GM18951 (cell line): ENCODE measurements around the gene FAM72C.
"Not testable (repeated sequence)": the region's sequence is repeated elsewhere in the genome, so short reads cannot be mapped to it uniquely, and the experiment has no call there.

Experiments
- in situ Hi-C: fragments of 300-500 bp; cut with MboI; formaldehyde crosslinking; loops from one replicate; pipeline ENCODE4 v1.12.0; 2022; ENCODE audit warnings: low sequenced_read_pairs, mixed read lengths, inconsistent platforms; ENCODE audit not compliant: unreplicated experiment

The FAM72C gene

GRCh38 chr1:143987868-143988267 lies 16.1 kb upstream of the FAM72C start:
- in situ Hi-C loops: not testable (repeated sequence)

- in situ Hi-C loops: not testable (repeated sequence)
Observed at GRCh38 chr1:143984721-143985473, 13.1 kb upstream of the FAM72C start.

- in situ Hi-C loops: not testable (repeated sequence)
Observed at GRCh38 chr1:143974416-143974815, 2.6 kb upstream of the FAM72C start.

DNA sequence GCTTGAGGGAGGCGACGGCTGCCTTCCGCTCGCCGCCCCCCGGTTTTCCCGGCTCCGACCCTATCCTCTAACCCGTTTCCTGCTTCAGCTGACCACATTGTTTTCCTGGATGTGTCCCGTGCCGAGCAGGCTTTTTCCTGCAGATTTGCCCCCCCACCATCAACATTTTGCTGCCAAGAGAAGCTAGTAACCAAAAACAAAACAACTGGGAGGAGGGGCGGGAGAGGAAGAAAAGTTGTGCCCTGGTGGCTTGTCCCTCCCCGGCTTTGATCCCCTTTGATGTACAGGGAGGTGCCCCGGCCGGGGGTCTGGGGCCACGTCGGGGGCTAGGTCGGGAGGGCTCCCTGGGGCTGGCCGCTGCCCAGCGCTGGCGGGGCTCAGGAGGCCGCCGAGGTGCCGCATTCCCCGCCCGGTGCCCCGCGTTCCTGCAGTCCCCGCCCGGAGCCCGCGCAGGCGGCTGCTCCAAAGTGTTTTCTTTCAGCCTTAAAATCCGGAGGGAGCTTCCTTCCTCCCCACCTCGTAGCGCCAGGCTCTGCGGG lies 2.2 kb upstream of the FAM72C start:
- in situ Hi-C loops: not testable (repeated sequence)

DNA sequence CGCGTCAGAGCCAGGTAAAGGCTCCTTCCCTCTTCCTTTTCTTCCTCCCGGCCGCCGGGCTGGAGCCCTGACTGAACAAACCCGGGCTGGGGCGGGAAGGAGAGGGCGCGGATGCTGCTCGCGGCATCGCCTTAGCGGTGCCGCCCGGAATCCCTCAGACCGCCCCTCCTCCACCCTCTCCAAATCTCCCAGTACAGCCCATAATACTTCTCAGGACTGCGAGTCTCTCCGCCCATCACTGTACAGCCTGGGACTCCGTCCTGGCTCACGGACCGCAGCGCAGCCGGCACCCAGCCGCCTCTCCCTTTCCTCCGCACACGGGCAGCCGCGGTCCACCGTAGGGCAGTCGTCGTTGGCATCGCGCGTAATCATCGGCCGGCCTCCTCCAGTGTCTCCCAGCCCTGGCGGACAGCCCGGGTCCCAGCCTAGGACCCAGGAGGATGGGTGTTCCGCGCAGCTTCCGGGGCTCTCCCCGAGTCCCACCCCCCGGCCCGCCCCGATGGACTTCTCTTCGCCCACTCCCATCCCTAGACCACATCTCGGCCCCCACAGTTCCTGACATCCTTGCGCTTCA lies 1.1 kb upstream of the FAM72C start:
- in situ Hi-C loops: not testable (repeated sequence)

DNA sequence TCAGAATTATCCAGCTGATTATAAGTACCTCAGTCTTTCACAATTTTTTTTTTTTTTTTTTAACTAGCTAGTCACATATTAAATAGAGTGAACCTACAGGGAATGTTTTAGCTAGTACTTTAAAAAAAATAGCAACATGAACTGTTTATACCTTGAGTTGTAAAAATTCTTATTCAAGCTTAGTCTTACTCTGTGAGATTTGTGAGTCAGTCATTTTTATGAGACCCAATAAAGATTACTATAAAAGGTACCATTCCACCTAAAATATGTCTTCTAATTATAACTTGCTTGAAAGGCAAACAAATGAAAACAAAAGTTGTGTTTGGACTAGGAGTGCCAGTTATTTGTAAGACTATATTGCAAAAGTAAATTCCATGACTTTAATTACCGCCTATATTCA lies 5.9 kb downstream of the FAM72C start:
- in situ Hi-C loops: not testable (repeated sequence)

GRCh38 chr1:143964294-143964693 lies 7.5 kb downstream of the FAM72C start:
- in situ Hi-C loops: not testable (repeated sequence)

DNA sequence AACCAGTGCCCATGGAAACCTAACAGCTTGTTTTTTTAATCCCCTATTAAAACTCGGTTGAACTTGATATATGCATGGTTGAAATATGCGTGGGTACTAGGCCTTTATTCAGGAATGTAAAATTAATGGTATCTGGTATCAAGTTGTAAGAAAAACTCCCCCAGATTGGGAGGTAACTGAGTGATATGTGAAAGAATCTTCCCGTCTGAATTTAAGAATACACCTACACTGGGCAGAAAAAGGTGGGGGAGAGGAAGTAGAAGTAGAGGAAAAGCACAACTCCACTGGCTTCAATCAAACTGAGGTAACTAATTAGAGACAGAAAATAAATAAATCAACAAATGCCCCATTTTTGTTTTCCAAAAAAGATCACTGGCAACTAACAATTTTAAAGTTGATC lies 15.9 kb downstream of the FAM72C start:
- in situ Hi-C loops: not testable (repeated sequence)

- in situ Hi-C loops: not testable (repeated sequence)
Observed at GRCh38 chr1:143952913-143953312, 18.9 kb downstream of the FAM72C start.

GRCh38 chr1:143951485-143952391 lies 20.0 kb downstream of the FAM72C start:
- in situ Hi-C loops: not testable (repeated sequence)

- in situ Hi-C loops: not testable (repeated sequence)
Observed at GRCh38 chr1:143947749-143948148, 24.0 kb downstream of the FAM72C start.

GRCh38 chr1:143945253-143945652 lies 26.5 kb downstream of the FAM72C start:
- in situ Hi-C loops: not testable (repeated sequence)

GRCh38 chr1:143944576-143945240 lies 27.1 kb downstream of the FAM72C start:
- in situ Hi-C loops: not testable (repeated sequence)

DNA sequence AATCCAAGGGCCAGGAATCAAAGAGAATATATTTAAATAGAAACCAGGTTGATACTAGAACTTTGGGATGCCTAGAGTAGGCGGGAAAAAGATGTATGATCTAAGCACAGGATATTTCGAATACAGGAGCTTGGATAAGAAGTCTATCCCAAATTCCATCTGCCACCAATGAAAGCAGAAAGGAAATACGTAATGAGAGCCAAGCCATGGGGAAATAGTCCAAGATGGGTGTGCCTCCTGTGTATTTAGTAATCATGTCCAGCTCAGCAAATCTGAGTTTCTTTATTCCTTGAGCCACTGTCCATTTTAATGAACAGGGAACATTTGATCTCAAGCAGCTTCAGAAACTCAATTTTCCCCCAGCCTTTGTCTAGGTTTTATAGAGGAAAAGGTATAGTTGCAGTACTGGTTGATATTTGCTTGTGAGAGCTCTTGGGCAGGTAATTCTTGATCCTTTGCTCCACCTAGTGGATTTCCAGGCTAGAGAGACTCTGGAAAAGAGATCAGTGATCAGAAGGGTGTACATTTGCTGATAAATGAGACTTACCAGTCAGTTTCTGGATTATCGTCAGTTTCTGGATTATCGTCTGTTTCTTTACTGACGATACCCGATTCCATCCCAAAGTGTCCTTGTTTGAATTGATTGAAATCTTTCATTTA lies 28.3 kb downstream of the FAM72C start:
- in situ Hi-C loops: not testable (repeated sequence)

DNA sequence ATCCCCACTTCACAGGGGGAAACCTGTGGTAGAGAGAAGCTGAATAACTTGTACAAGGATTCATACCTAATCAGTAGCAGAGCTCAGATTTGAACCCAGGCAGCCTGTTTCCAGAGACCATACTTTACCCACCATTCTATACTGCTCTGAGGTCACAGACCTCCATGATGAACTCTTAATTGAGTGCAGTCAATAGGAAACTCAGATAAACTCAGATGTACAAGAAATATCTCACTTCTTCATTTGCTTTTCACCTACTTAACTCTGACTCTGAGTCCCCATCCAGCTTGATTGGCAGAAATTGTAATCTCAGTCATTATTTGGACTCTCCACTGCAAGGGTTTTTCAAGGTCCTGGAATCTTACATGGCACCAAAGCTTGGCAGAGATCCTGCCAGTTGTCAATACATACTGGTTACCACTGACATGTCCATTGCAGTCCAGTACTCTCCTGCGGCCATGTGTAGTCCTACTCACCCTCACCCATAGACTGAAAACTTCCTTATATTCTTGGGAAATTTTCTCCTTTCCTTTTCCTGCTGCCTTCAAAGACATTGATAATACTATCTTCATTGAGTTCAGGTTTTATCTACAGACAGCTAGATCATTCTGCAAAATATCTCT lies 29.4 kb downstream of the FAM72C start:
- in situ Hi-C loops: not testable (repeated sequence)

DNA sequence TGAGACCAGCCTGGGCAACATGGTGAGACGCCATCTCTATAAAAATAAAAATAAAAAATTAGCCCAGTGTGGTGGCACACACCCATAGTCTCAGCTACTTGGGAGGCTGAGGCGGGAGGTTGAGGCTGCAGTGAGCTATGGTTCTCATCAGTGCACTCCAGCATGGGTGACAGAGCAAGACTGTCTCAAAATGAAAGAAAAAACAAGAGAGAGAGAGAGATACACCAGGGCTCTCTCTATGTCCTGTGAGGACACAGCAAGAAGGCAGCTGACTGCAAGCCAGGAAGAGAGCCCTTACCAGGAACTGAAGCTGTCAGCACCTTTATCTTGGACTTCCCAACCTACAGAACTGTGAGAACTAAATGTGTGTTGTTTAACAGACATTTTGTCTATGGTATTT lies 32.1 kb downstream of the FAM72C start:
- in situ Hi-C loops: not testable (repeated sequence)

DNA sequence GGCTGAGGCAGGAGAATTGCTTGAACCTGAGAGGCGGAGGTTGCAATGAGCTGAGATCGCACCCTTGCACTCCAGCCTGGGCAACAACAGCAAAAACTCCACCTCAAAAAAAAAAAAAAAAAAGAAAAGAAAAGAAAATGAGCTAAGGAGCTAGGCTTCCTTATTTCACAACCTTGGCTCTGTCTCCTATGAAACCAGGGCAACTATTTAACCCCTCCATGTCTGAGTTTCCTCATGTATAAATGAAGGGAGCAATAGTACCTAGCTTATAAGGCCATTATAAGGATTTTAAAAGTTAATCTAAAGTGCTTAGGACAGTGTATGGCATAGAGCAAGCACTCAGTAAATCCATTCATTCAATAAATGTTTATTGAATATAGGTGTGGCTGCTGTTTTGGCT lies 32.9 kb downstream of the FAM72C start:
- in situ Hi-C loops: not testable (repeated sequence)

DNA sequence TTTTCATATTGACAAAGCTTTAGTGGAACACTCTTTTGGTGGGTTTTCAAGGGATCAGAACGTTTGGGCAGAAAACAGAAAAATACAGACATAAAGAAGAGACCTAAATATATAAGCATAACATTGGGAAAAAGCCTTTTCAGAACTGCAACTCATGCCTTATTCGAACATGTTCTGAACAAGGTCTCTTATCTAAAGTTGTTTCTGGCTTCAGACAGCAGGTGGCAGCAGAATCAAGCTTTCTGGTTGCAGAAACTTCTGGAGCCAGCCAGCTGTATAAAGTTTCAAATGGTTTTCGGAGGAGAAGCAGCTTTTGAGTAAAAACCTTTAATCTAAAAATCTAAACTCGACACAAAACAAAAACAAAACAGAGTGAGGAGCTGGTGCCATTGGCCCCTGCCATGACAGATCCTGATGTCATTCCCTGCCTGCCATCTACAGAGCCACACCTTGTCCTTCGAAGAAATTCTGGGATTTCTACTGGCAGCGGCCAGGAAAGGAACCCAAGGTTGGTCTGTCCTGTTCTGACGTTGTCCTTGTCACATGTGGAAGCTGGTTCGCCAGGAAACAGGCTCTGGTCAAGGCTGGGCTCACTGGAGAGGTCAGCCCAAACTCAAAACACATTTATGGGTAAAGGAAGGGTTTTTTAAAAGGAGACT lies 35.2 kb downstream of the FAM72C start:
- in situ Hi-C loops: not testable (repeated sequence)
